A549 (cell line): ENCODE results near the gene SSUH2. TPM values are rescaled to one million over a fixed set of nuclear protein-coding genes. Genes with fewer than 3 reads are reported as not detected.

ENCODE experiments used
- ATAC-seq, 2 experiments: fragments of 200-7000 bp in 1 of 2; fragments of >200 bp in 1 of 2; cut with Nextera tagmentation in 1 of 2; cut with Tn5 transposase in 1 of 2; 3 replicates each; pipeline versions ENCODE4 v1.8.0 to v1.9.1; 2018 to 2020; ENCODE audit warnings: mild to moderate bottlenecking in 1 of 2, moderate library complexity in 1 of 2
- CTCF ChIA-PET: fragments of 300-600 bp; sonication (Branson Sonifier 250); formaldehyde crosslinking; extraction: SDS; loops from one replicate; lab custom pipeline; 2021; ENCODE audit warnings: antibody characterized with exemption, inconsistent platforms; lab: Yijun Ruan, JAX
- POLR2A ChIA-PET: fragments of 350-600 bp; formaldehyde crosslinking; extraction: SDS; loops from one replicate; lab custom pipeline; 2021; ENCODE audit warnings: antibody characterized with exemption, inconsistent platforms; lab: Yijun Ruan, JAX
- DNase-seq, 2 experiments: peaks; one replicate each; pipeline versions ENCODE4 v3.0.0 to v3.0.0-alpha.2; 2011 to 2016; ENCODE audit warnings: low read depth in 1 of 2, low spot score in 1 of 2
- FAIRE-seq: peaks from 2 replicates; lab custom pipeline; 2011; peaks lifted over from hg19 to GRCh38; lab: Jason Lieb, UNC
- H3K27ac ChIP-seq, 2 experiments: fragments of >200 bp; sonication (Bioruptor Twin); formaldehyde crosslinking; 3 replicates each; pipeline ENCODE4 v1.5.1; 2016 to 2017
- H3K4me1 ChIP-seq: fragments of >200 bp; sonication (Bioruptor Twin); formaldehyde crosslinking; 3 replicates; pipeline ENCODE4 v1.6.1; 2016
- H3K4me2 ChIP-seq: fragments of >200 bp; sonication (Bioruptor Twin); formaldehyde crosslinking; 3 replicates; pipeline ENCODE4 v1.6.1; 2016
- H3K4me3 ChIP-seq: fragments of >200 bp; sonication (Bioruptor Twin); formaldehyde crosslinking; 3 replicates; pipeline ENCODE4 v1.5.1; 2016
- H3K9me3 ChIP-seq: fragments of >200 bp; sonication (Bioruptor Twin); formaldehyde crosslinking; 3 replicates; pipeline ENCODE4 v1.6.1; 2016
- BCL3 ChIP-seq: fragments of >200 bp; sonication (Bioruptor Twin); formaldehyde crosslinking; IDR thresholded peaks from 3 replicates; pipeline ENCODE4 v1.6.1; 2016
- CBX2 ChIP-seq: fragments of 200-600 bp; sonication (generic); IDR thresholded peaks from 2 replicates; pipeline ENCODE4 v1.6.1; 2016; ENCODE audit warnings: low read depth, mild to moderate bottlenecking, borderline replicate concordance
- CHD2 ChIP-seq: fragments of 150-350 bp; IDR thresholded peaks from 2 replicates; pipeline ENCODE4 v1.6.1; 2014; ENCODE audit warnings: low read length; ENCODE audit not compliant: partially characterized antibody
- CHD4 ChIP-seq: fragments of 200-600 bp; sonication (generic); IDR thresholded peaks from 2 replicates; pipeline ENCODE4 v1.6.1; 2016; ENCODE audit warnings: antibody characterized with exemption, mild to moderate bottlenecking, borderline replicate concordance
- CTCF ChIP-seq: fragments of >200 bp; sonication (Bioruptor Twin); formaldehyde crosslinking; IDR thresholded peaks from 3 replicates; pipeline ENCODE4 v1.5.1; 2016
- EHF ChIP-seq: fragments of 250-450 bp; sonication (Bioruptor Pico); IDR thresholded peaks from 2 replicates; pipeline ENCODE4 v1.5.0; 2020; ENCODE audit warnings: mild to moderate bottlenecking
- FOSL2 ChIP-seq, 2 experiments: fragments of 450-650 bp in 1 of 2; fragments of >200 bp in 1 of 2; sonication (Bioruptor Twin) in 1 of 2; formaldehyde crosslinking; IDR thresholded peaks; 2 replicates each; pipeline versions ENCODE4 v1.5.0 to v1.6.1; 2016 to 2020; ENCODE audit warnings: mild to moderate bottlenecking in 1 of 2, moderate library complexity in 1 of 2
- GATA3 ChIP-seq: IDR thresholded peaks from 2 replicates; pipeline ENCODE4 v1.6.1; 2012; ENCODE audit warnings: borderline replicate concordance
- HES2 ChIP-seq: fragments of >200 bp; sonication (Bioruptor Twin); formaldehyde crosslinking; IDR thresholded peaks from 2 replicates; pipeline ENCODE4 v1.6.1; 2016
- HOXA7 ChIP-seq: fragments of 250-450 bp; sonication (Bioruptor Pico); IDR thresholded peaks from 2 replicates; pipeline ENCODE4 v1.5.0; 2020; ENCODE audit warnings: mild to moderate bottlenecking, moderate library complexity
- HOXB13 ChIP-seq: fragments of 250-450 bp; sonication (Bioruptor Pico); IDR thresholded peaks from 2 replicates; pipeline ENCODE4 v1.5.0; 2020; ENCODE audit warnings: low read depth, mild to moderate bottlenecking, moderate library complexity
- HOXB5 ChIP-seq: fragments of 250-450 bp; sonication (Bioruptor Pico); IDR thresholded peaks from 2 replicates; pipeline ENCODE4 v1.5.0; 2020; ENCODE audit warnings: mild to moderate bottlenecking, moderate library complexity
- JUN ChIP-seq, 2 experiments: fragments of >200 bp; sonication (Bioruptor Twin); formaldehyde crosslinking; IDR thresholded peaks; 2 replicates in 1 of 2; 3 replicates in 1 of 2; pipeline ENCODE4 v1.6.1; 2016 to 2017
- MYC ChIP-seq: IDR thresholded peaks from 2 replicates; pipeline ENCODE4 v1.6.1; 2012; ENCODE audit warnings: mild to moderate bottlenecking, inconsistent platforms, low read length, improper control_type of control experiment, borderline replicate concordance
- PBX3 ChIP-seq: IDR thresholded peaks from 2 replicates; pipeline ENCODE4 v1.6.1; 2012
- PHF8 ChIP-seq: fragments of 200-600 bp; sonication (generic); IDR thresholded peaks from 2 replicates; pipeline ENCODE4 v1.6.1; 2016; ENCODE audit warnings: low read depth, mild to moderate bottlenecking, antibody characterized with exemption, moderate library complexity, borderline replicate concordance
- POLR2A ChIP-seq: IDR thresholded peaks from 2 replicates; pipeline ENCODE4 v1.6.1; 2012; ENCODE audit warnings: mild to moderate bottlenecking, low read length
- RARB ChIP-seq: fragments of 250-450 bp; sonication (Bioruptor Pico); IDR thresholded peaks from 2 replicates; pipeline ENCODE4 v1.8.0; 2021; ENCODE audit warnings: mild to moderate bottlenecking, moderate library complexity
- TFCP2L1 ChIP-seq: fragments of 250-450 bp; sonication (Bioruptor Pico); IDR thresholded peaks from 2 replicates; pipeline ENCODE4 v1.5.0; 2021; ENCODE audit warnings: mild to moderate bottlenecking
- WGBS: methylation state at CpG from one replicate; pipeline ENCODE4 v1.1.6; 2017; ENCODE audit errors: missing lambda C conversion rate; 5-methylcytosine and 5-hydroxymethylcytosine counted together
- polyA plus RNA-seq, 4 experiments: library from polyadenylated mRNA; depleted of rRNA in 3 of 4; stranded (reverse); fragments of >200 nt; fragmentation: RNase III in 1 of 4; extraction: RNeasy Plus Mini Kit Qiagen cat#74134 plus additional on column Dnase treatment in 1 of 4; gene quantifications; 2 replicates in 3 of 4; 3 replicates in 1 of 4; pipeline ENCODE4 v1.2.3, GENCODE V29; 2011 to 2017
- TF ChIP-seq, protein P1 (sequence below): fragments of 250-450 bp; sonication (Bioruptor Pico); IDR thresholded peaks from 2 replicates; pipeline ENCODE4 v1.5.0; 2020; ENCODE audit warnings: low read depth, mild to moderate bottlenecking, moderate library complexity
- TF ChIP-seq, protein P2 (sequence below): fragments of 450-650 bp; IDR thresholded peaks from 2 replicates; pipeline ENCODE4 v1.6.1; 2014; ENCODE audit warnings: antibody characterized with exemption

SSUH2 gene
- polyA plus RNA-seq, 2 of the 4 experiments (the other 2 are of a cell fraction) = 0.56 to 0.59 TPM

DNA sequence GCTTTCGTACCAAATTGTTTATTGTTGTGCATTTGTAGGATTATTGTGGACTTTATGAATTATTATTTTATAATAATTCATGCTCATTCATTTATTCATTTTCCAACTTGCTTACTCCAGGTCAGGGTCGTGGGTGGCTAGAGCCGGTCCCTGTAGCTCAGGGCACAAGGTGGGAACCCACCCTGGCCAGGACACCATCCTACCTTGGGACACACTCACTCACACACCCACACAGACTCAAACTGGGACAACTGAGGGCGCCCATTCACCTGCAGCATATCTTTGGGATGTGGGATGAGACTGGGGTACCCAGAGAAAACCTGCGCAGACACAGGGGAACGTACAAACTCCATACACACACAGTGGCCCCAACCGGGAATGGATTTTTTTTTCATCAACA is 40.6 kb downstream of the SSUH2 start:
- no peak overlapping the region for H3K4me2 ChIP-seq
- H3K27ac ChIP-seq = no peak overlapping the region
- CTCF ChIA-PET = no interaction called here
- WGBS = 81% methylated on average over 7 of the region's 7 CpGs
- FAIRE-seq (no peak), DNase-seq (no peak), ATAC-seq (no peak)
- H3K4me3 ChIP-seq = no peak overlapping the region
- POLR2A ChIA-PET = no interaction called here
- 0 out of 3 replicates have a peak, but pooled peaks cover 3% of the 10 kb centered on the region for H3K4me1 ChIP-seq
- no peaks in the 10 kb centered on the region for H3K9me3 ChIP-seq
- TF ChIP-seq TFCP2L1 (no peak), JUN (IDR thresholded peaks at IDR 0.05) (no peak), PHF8 (no peak), GATA3 (no peak), EHF (no peak), CBX2 (no peak)

DNA sequence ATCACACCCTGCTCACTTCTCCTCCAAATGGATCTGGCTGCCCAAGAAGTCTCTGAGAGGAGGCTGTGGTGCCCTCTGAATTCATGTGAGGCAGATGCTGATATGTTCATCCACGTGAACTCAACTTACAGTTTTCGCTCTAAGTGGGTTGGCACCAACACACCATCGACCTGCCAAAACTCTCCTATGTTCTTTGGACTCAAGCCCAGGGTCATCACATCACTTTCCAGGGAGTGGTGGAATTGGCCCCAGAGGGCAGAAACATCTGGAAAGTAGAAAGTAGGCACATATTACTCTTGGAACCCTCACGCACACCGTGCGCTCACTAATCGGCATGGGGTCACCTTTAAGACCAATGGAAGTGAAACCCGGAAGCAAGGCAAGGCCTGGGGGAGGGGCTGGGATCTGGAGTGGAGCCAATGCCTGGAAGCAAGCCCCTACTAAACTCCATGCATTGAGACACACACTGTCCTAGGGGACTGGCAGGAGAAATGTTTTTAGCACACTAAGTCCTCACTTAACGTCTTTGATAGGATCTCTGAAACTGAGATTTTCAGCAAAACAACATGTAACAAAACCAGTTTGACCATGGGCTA is 41.4 kb downstream of the SSUH2 start:
- Histone ChIP-seq H3K27ac (no peak overlapping the region), H3K4me1 (0 out of 3 replicates have a peak, but pooled peaks cover 3% of the 10 kb centered on the region), H3K4me3 (no peak overlapping the region), H3K4me2 (no peak overlapping the region), H3K9me3 (no peaks in the 10 kb centered on the region)
- ChIA-PET CTCF (no interaction called here), POLR2A (no interaction called here)
- FAIRE-seq = peak; percentile 68
- TF ChIP-seq FOSL2 (IDR thresholded peaks at IDR 0.05) (no peak), FOSL2 (CRISPR knock-in tag; IDR thresholded peaks at IDR 0.05) (no peak), RARB (CRISPR knock-in tag) (no peak), MYC (no peak), HES2 (no peak), BCL3 (no peak), TFCP2L1 (no peak)
- WGBS = 77% methylated on average over 9 of the region's 9 CpGs
- ATAC-seq = no peak
- DNase-seq = no peak

GRCh38 chr3:8600457-8600856 is 44.1 kb downstream of the SSUH2 start:
- no peak for TF ChIP-seq MYC
- no peak for TF ChIP-seq POLR2A
- no peak for TF ChIP-seq HES2
- no peak for TF ChIP-seq HOXB13 (CRISPR knock-in tag)
- no peak for TF ChIP-seq HOXB5 (CRISPR knock-in tag)
- no peak for TF ChIP-seq CHD4
- TF ChIP-seq HOXA7 (CRISPR knock-in tag) = no peak
- CTCF ChIA-PET = interaction anchor here (0.8 to 2.8 kb wide), 2 partner anchors 97 to 158 kb away, joined by 3 to 13 read pairs; no protein-coding TSS in a partner anchor
- FAIRE-seq (no peak), ATAC-seq (no peak), DNase-seq (no peak)
- H3K4me1 ChIP-seq = 0 out of 3 replicates have a peak, but pooled peaks cover 3% of the 10 kb centered on the region
- H3K9me3 ChIP-seq = no peaks in the 10 kb centered on the region
- POLR2A ChIA-PET = no interaction called here
- no peak overlapping the region for H3K4me3 ChIP-seq
- no peak overlapping the region for H3K4me2 ChIP-seq
- H3K27ac ChIP-seq = no peak overlapping the region

DNA sequence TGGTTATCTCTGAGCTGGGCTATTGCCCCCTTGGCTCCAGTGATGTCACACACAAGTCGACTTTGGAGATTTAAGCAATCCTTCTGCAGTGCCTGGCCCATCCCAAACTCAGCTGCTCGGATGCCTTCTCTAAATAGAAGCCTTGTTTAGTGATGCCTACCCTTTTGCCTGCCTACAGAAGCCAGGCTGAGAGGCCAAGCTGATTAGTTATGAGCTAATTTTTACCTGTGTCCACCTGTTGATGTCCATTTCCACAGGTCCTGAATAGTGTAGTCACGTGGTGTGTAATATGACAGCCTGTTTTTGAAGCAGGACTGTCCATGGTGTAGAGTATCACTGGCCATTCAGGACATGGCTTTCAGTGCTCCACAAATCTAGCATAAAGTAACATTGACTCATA is 45.5 kb downstream of the SSUH2 start:
- H3K27ac ChIP-seq = no peak overlapping the region
- no peak overlapping the region for H3K4me2 ChIP-seq
- no peak for ATAC-seq
- H3K4me1 ChIP-seq = 0 out of 3 replicates have a peak, but pooled peaks cover 3% of the 10 kb centered on the region
- CTCF ChIA-PET = interaction anchor here (2.8 kb wide), 1 partner anchor 157 kb away, joined by 13 read pairs; no protein-coding TSS in a partner anchor
- POLR2A ChIA-PET = no interaction called here
- FAIRE-seq = no peak
- WGBS = 38% methylated on average over 3 of the region's 3 CpGs
- TF ChIP-seq, protein P1, sequence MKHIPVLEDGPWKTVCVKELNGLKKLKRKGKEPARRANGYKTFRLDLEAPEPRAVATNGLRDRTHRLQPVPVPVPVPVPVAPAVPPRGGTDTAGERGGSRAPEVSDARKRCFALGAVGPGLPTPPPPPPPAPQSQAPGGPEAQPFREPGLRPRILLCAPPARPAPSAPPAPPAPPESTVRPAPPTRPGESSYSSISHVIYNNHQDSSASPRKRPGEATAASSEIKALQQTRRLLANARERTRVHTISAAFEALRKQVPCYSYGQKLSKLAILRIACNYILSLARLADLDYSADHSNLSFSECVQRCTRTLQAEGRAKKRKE = no peak
- TF ChIP-seq CHD2 (no peak), PBX3 (no peak), CTCF (no peak)
- TF ChIP-seq, protein P2, sequence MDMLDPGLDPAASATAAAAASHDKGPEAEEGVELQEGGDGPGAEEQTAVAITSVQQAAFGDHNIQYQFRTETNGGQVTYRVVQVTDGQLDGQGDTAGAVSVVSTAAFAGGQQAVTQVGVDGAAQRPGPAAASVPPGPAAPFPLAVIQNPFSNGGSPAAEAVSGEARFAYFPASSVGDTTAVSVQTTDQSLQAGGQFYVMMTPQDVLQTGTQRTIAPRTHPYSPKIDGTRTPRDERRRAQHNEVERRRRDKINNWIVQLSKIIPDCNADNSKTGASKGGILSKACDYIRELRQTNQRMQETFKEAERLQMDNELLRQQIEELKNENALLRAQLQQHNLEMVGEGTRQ = peak; percentile 38; the same call in 1 of the 2 replicates
- no peak overlapping the region for H3K4me3 ChIP-seq
- no peak for DNase-seq
- no peaks in the 10 kb centered on the region for H3K9me3 ChIP-seq
